H1 (cell line): Measurements from ENCODE around the gene INPP5B. TPM values are rescaled to one million over a fixed set of nuclear protein-coding genes. Genes with fewer than 3 reads are reported as not detected.

Source experiments
- CTCF ChIA-PET: fragments of 300-600 bp; sonication (Branson Sonifier 250); formaldehyde crosslinking; loops from one replicate; lab custom pipeline; 2021; ENCODE audit not compliant: partially characterized antibody; lab: Charles Lee
- POLR2A ChIA-PET: fragments of 300-600 bp; sonication (Branson Sonifier 250); formaldehyde crosslinking; loops from one replicate; lab custom pipeline; 2021; ENCODE audit warnings: inconsistent platforms; ENCODE audit not compliant: partially characterized antibody; lab: Charles Lee
- DNase-seq, 2 experiments: peaks; one replicate each; pipeline versions ENCODE4 v3.0.0 to v3.0.0-alpha.2; 2010 to 2022; ENCODE audit warnings: low spot score in 2 of 2, low read depth in 1 of 2, mixed read lengths in 1 of 2
- FAIRE-seq: peaks from 2 replicates; lab custom pipeline; 2011; peaks lifted over from hg19 to GRCh38; lab: Jason Lieb, UNC
- H2AFZ ChIP-seq: 2 replicates; pipeline ENCODE4 v1.8.1; 2012; ENCODE audit warnings: low read length, inconsistent platforms
- H2AK5ac ChIP-seq: 2 replicates; pipeline ENCODE4 v1.6.1; 2013; ENCODE audit warnings: low read depth, low read length
- H2BK120ac ChIP-seq: replicated peaks from 2 replicates; pipeline ENCODE3; 2013; ENCODE audit warnings: low read depth, low read length, inconsistent platforms
- H2BK12ac ChIP-seq: 2 replicates; pipeline ENCODE4 v1.6.1; 2013; ENCODE audit warnings: low read depth, low read length
- H2BK15ac ChIP-seq: 2 replicates; pipeline ENCODE4 v1.6.1; 2013; ENCODE audit warnings: low read length
- H2BK20ac ChIP-seq: 2 replicates; pipeline ENCODE4 v1.6.1; 2013; ENCODE audit warnings: low read length
- H2BK5ac ChIP-seq: 2 replicates; pipeline ENCODE4 v1.6.1; 2013; ENCODE audit warnings: low read depth, low read length
- H3K14ac ChIP-seq: 2 replicates; pipeline ENCODE4 v1.6.1; 2013; ENCODE audit warnings: inconsistent platforms; ENCODE audit not compliant: insufficient read length
- H3K18ac ChIP-seq: 2 replicates; pipeline ENCODE4 v1.6.1; 2013; ENCODE audit warnings: low read length; ENCODE audit errors: extremely low read depth
- H3K23ac ChIP-seq: 2 replicates; pipeline ENCODE4 v1.6.1; 2013; ENCODE audit warnings: inconsistent platforms; ENCODE audit not compliant: insufficient read length
- H3K23me2 ChIP-seq: 2 replicates; pipeline ENCODE4 v1.6.1; 2013; ENCODE audit warnings: low read depth, low read length
- H3K27ac ChIP-seq: 2 replicates; pipeline ENCODE4 v1.6.1; 2011; ENCODE audit warnings: low read depth, low read length, inconsistent platforms
- H3K27me3 ChIP-seq, 4 experiments: replicated peaks in 1 of 4; 1 replicate in 1 of 4; 2 replicates in 3 of 4; pipeline versions ENCODE4 v1.6.1 to v1.8.1; 2011 to 2013; ENCODE audit warnings: low read length in 3 of 4, mild to moderate bottlenecking in 3 of 4, inconsistent platforms in 2 of 4, mixed read lengths in 2 of 4, moderate library complexity in 1 of 4; ENCODE audit not compliant: control insufficient read depth in 3 of 4, insufficient read depth in 3 of 4; ENCODE audit errors: extremely low read depth in 1 of 4
- H3K36me3 ChIP-seq, 4 experiments: 2 replicates each; pipeline versions ENCODE4 v1.6.1 to v1.8.1; 2011 to 2013; ENCODE audit warnings: mild to moderate bottlenecking in 4 of 4, low read length in 3 of 4, moderate library complexity in 2 of 4, control low read depth in 1 of 4, inconsistent platforms in 1 of 4; ENCODE audit not compliant: insufficient read depth in 4 of 4, control insufficient read depth in 2 of 4
- H3K4ac ChIP-seq: replicated peaks from 2 replicates; pipeline ENCODE3; 2013; ENCODE audit warnings: low read length, low read depth, mixed read lengths, inconsistent platforms; ENCODE audit not compliant: insufficient read length
- H3K4me1 ChIP-seq, 4 experiments: replicated peaks in 1 of 4; 1 replicate in 1 of 4; 2 replicates in 3 of 4; pipeline versions ENCODE4 v1.6.1 to v1.8.1; 2011 to 2013; ENCODE audit warnings: low read length in 3 of 4, inconsistent platforms in 2 of 4, mixed read lengths in 1 of 4; ENCODE audit not compliant: insufficient read depth in 4 of 4, control insufficient read depth in 3 of 4
- H3K4me2 ChIP-seq, 2 experiments: 2 replicates each; pipeline versions ENCODE4 v1.6.1 to v1.8.1; 2011 to 2013; ENCODE audit warnings: low read depth in 2 of 2, low read length in 2 of 2, control low read depth in 1 of 2, inconsistent platforms in 1 of 2, mild to moderate bottlenecking in 1 of 2; ENCODE audit not compliant: insufficient read depth in 1 of 2
- H3K4me3 ChIP-seq, 4 experiments: fragments of 200-600, 300-600 bp in 1 of 4; sonication (generic), shearing (Covaris generic), sonication (Bioruptor Twin) in 1 of 4; 2 replicates each; pipeline versions ENCODE4 v1.5.1 to v1.8.1; 2011 to 2016; ENCODE audit warnings: low read length in 4 of 4, low read depth in 3 of 4, control low read depth in 2 of 4, inconsistent platforms in 2 of 4, mild to moderate bottlenecking in 2 of 4, mixed read lengths in 1 of 4, moderate library complexity in 1 of 4; ENCODE audit not compliant: insufficient read depth in 2 of 4; ENCODE audit errors: extremely low read depth in 1 of 4
- H3K56ac ChIP-seq: replicated peaks from 2 replicates; pipeline ENCODE3; 2013; ENCODE audit warnings: low read depth, mild to moderate bottlenecking, mixed read lengths, low read length, inconsistent platforms; ENCODE audit not compliant: insufficient read length
- H3K79me1 ChIP-seq: 2 replicates; pipeline ENCODE4 v1.6.1; 2013; ENCODE audit warnings: low read depth, low read length, control low read depth
- H3K79me2 ChIP-seq, 2 experiments: 2 replicates each; pipeline versions ENCODE4 v1.6.1 to v1.8.1; 2012 to 2013; ENCODE audit warnings: low read length in 2 of 2, mild to moderate bottlenecking in 2 of 2, inconsistent platforms in 1 of 2; ENCODE audit not compliant: insufficient read depth in 2 of 2, control insufficient read depth in 1 of 2
- H3K9ac ChIP-seq, 4 experiments: replicated peaks in 1 of 4; 1 replicate in 1 of 4; 2 replicates in 3 of 4; pipeline versions ENCODE4 v1.6.1 to v1.8.1; 2011 to 2013; ENCODE audit warnings: low read depth in 3 of 4, low read length in 3 of 4, control low read depth in 2 of 4, mild to moderate bottlenecking in 2 of 4, moderate library complexity in 2 of 4, inconsistent platforms in 1 of 4; ENCODE audit errors: extremely low read depth in 1 of 4
- H3K9me3 ChIP-seq, 2 experiments: 2 replicates each; pipeline versions ENCODE4 v1.6.1 to v1.8.1; 2012 to 2013; ENCODE audit warnings: mild to moderate bottlenecking in 2 of 2, moderate library complexity in 2 of 2, control low read depth in 1 of 2, inconsistent platforms in 1 of 2, low read depth in 1 of 2, low read length in 1 of 2, mixed read lengths in 1 of 2; ENCODE audit not compliant: insufficient read depth in 2 of 2
- H4K20me1 ChIP-seq, 2 experiments: replicated peaks in 1 of 2; 2 replicates each; pipeline versions ENCODE3 to v1.8.1; 2011 to 2013; ENCODE audit warnings: inconsistent platforms in 2 of 2, low read length in 2 of 2, mild to moderate bottlenecking in 1 of 2; ENCODE audit not compliant: insufficient read depth in 2 of 2, control insufficient read depth in 1 of 2
- H4K5ac ChIP-seq: 2 replicates; pipeline ENCODE4 v1.6.1; 2013; ENCODE audit warnings: low read length, low read depth, mixed read lengths, inconsistent platforms; ENCODE audit not compliant: insufficient read length
- H4K8ac ChIP-seq: 2 replicates; pipeline ENCODE4 v1.8.0; 2013; ENCODE audit warnings: mild to moderate bottlenecking, moderate library complexity, low read length, inconsistent platforms; ENCODE audit not compliant: insufficient read depth; ENCODE audit errors: extremely low read depth
- H4K91ac ChIP-seq: replicated peaks from 2 replicates; pipeline ENCODE3; 2013; ENCODE audit warnings: low read length, mixed read lengths, inconsistent platforms; ENCODE audit not compliant: insufficient read length
- EGR1 ChIP-seq: IDR thresholded peaks from 2 replicates; pipeline ENCODE4 v1.6.1; 2011; ENCODE audit warnings: low read depth, low read length, borderline replicate concordance
- MAFK ChIP-seq: IDR thresholded peaks from 2 replicates; pipeline ENCODE4 v1.6.1; 2012; ENCODE audit warnings: low read depth, mild to moderate bottlenecking, improper control_type of control experiment, low read length
- SIRT6 ChIP-seq: IDR thresholded peaks from one replicate; pipeline ENCODE4 v1.7.1; 2012; ENCODE audit warnings: low read length, inconsistent platforms
- WGBS, 2 experiments: shearing (Covaris generic) in 1 of 2; methylation state at CpG; one replicate each; pipeline versions ENCODE4 v1.1.6 to v1.1.7; 2013 to 2015; ENCODE audit warnings: low lambda C conversion rate in 2 of 2, mixed read lengths in 2 of 2, inconsistent platforms in 1 of 2, low coverage in 1 of 2, missing lambda C conversion rate in 1 of 2; ENCODE audit not compliant: insufficient replicate concordance in 2 of 2, insufficient coverage in 1 of 2, insufficient read length in 1 of 2; ENCODE audit errors: extremely low coverage in 1 of 2, missing lambda C conversion rate in 1 of 2; 5-methylcytosine and 5-hydroxymethylcytosine counted together
- polyA plus RNA-seq, 7 experiments: library from polyadenylated mRNA; depleted of rRNA in 3 of 7; stranded (reverse) in 5 of 7; unstranded in 2 of 7; fragments of >200 nt in 5 of 7; fragments of 200-250 nt in 2 of 7; gene quantifications; 1 replicate in 5 of 7; 2 replicates in 1 of 7; 4 replicates in 1 of 7; pipeline versions ENCODE4 v1.2.1 to v1.2.3, GENCODE V29; 2011 to 2013; ENCODE audit warnings: missing spikeins in 2 of 7, mixed read lengths in 2 of 7
- total RNA-seq: library from RNA; stranded (reverse); fragmentation: NEBNext Ultra II Directional; extraction: Animal tissue kit (Norgen Biotek cat#: 25700); gene quantifications from 2 replicates; pipeline ENCODE4 v1.2.1, GENCODE V29; 2021

The INPP5B gene
- total and polyA plus RNA-seq, 2 of the 8 experiments (the other 6 are each of a cell fraction or from before 2014, with no cell fraction given), result 14.0 to 23.7 TPM

GRCh38 chr1:37940299-37940947 is 6.4 kb downstream of the INPP5B start:
- Histone ChIP-seq H3K9me3 (no peaks in the 10 kb centered on the region), H3K18ac (no peak overlapping the region), H3K4me3 (no peak overlapping the region), H2AK5ac (no peak overlapping the region), H2BK15ac (no peak overlapping the region), H2BK20ac (no peak overlapping the region), H3K27me3 (no peaks in the 10 kb centered on the region), H3K23me2 (no peaks in the 10 kb centered on the region), H3K4me1 (no peaks in the 10 kb centered on the region), H3K27ac (no peak overlapping the region), H3K14ac (no peak overlapping the region), H3K4ac (no peak overlapping the region), H2AFZ (no peak overlapping the region), H2BK120ac (no peak overlapping the region), H3K9ac (no peak overlapping the region), H4K20me1 (no peaks in the 10 kb centered on the region), H2BK5ac (no peak overlapping the region; the same call in 1 of the 2 replicates), H2BK12ac (no peak overlapping the region), H4K91ac (no peak overlapping the region), H3K79me1 (no peaks in the 10 kb centered on the region), H4K8ac (no peak overlapping the region), H4K5ac (no peak overlapping the region), H3K23ac (no peak overlapping the region), H3K36me3 (no peaks in the 10 kb centered on the region; a peak in 1 of 8 replicates), H3K4me2 (no peak overlapping the region), H3K56ac (no peak overlapping the region), H3K79me2 (no peaks in the 10 kb centered on the region)
- DNase-seq (no peak), FAIRE-seq (no peak)
- TF ChIP-seq EGR1, result no peak
- no peak for TF ChIP-seq SIRT6
- no peak for TF ChIP-seq MAFK
- POLR2A ChIA-PET, result interaction anchor here (0.7 to 1.1 kb wide), 2 partner anchors 13 to 15 kb away, joined by 3 to 4 read pairs; no protein-coding TSS in a partner anchor
- 89% methylated on average over 5 of the region's 5 CpGs; no CpG with 5 or more reads in 1 of the 2 experiments for WGBS, 2 experiments
- CTCF ChIA-PET, result interaction anchor here (0.6 to 7.5 kb wide), 7 partner anchors 9 to 52 kb away, joined by 3 to 47 read pairs (median 4); partner anchors contain the start of gene INPP5B
